ENCODE data around the gene ITCH. TPM values are rescaled to one million over a fixed set of nuclear protein-coding genes. Genes with fewer than 3 reads are reported as not detected.

Gene ITCH
- polyA plus RNA-seq, 1 donor from 2014 or later: 39.5 TPM

GRCh38 chr20:34374209-34374760 lies 11.2 kb downstream of the ITCH start:
- no peak overlapping the region for H2AFZ ChIP-seq (ENCODE audit: low read depth, low read length)
- TF ChIP-seq, protein P1, sequence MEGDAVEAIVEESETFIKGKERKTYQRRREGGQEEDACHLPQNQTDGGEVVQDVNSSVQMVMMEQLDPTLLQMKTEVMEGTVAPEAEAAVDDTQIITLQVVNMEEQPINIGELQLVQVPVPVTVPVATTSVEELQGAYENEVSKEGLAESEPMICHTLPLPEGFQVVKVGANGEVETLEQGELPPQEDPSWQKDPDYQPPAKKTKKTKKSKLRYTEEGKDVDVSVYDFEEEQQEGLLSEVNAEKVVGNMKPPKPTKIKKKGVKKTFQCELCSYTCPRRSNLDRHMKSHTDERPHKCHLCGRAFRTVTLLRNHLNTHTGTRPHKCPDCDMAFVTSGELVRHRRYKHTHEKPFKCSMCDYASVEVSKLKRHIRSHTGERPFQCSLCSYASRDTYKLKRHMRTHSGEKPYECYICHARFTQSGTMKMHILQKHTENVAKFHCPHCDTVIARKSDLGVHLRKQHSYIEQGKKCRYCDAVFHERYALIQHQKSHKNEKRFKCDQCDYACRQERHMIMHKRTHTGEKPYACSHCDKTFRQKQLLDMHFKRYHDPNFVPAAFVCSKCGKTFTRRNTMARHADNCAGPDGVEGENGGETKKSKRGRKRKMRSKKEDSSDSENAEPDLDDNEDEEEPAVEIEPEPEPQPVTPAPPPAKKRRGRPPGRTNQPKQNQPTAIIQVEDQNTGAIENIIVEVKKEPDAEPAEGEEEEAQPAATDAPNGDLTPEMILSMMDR (IDR thresholded peaks at IDR 0.05; ENCODE audit: poor library complexity, severe bottlenecking): no peak
- peaks cover 33% of the 10 kb centered on the region for H3K79me2 ChIP-seq (replicated peaks; ENCODE audit: insufficient read depth, low read length)
- H3F3A ChIP-seq (ENCODE audit: insufficient read depth, low read length, poor library complexity, severe bottlenecking): no peaks in the 10 kb centered on the region
- no peaks in the 10 kb centered on the region for H4K20me1 ChIP-seq (ENCODE audit: insufficient read depth)
- no peak overlapping the region for H3K4me2 ChIP-seq (ENCODE audit: low read length)
- H3K36me3 ChIP-seq (ENCODE audit: insufficient read depth, low read length): peaks cover 3% of the 10 kb centered on the region
- H3K27ac ChIP-seq (ENCODE audit: low read length): no peak overlapping the region
- H3K9me3 ChIP-seq (ENCODE audit: low read length): no peaks in the 10 kb centered on the region
- no peak overlapping the region for H3K4me3 ChIP-seq (ENCODE audit: low read length)
- no peak overlapping the region for H3K9ac ChIP-seq (ENCODE audit: low read length)
- H3K27me3 ChIP-seq (ENCODE audit: insufficient read depth, low read depth, low read length): no peaks in the 10 kb centered on the region
- H3K9me2 ChIP-seq (ENCODE audit: insufficient read depth, low read length): no peaks in the 10 kb centered on the region

DNA sequence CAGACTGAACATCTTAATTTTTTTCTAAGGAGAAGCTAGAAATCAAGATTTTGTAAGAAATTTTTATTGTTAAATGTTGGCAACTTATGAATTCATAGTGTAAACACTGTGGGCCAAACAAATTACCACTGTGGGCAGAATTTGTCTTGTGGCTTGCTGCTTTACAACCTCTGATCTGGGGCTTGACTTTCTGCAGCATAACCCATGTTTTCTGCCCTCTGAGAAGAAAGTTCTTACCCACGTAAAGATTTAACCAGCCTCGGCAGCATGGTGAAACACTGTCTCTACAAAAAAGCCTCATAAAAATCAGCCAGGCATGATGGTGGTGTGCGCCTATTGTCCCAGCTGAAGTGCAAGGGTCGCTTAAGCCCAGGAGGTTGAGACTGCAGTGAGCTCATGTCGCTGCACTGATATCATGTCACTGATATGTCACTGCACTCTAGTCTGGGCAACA lies 12.9 kb downstream of the ITCH start:
- H3K27me3 ChIP-seq (ENCODE audit: insufficient read depth, low read depth, low read length): no peaks in the 10 kb centered on the region
- H3K9me3 ChIP-seq (ENCODE audit: low read length): no peaks in the 10 kb centered on the region
- no peak for TF ChIP-seq EZH2 (IDR thresholded peaks at IDR 0.05; ENCODE audit: borderline replicate concordance, insufficient read depth, low read length, poor library complexity, severe bottlenecking)
- no peak for TF ChIP-seq POLR2AphosphoS5 (IDR thresholded peaks at IDR 0.05)
- no peak for TF ChIP-seq MXI1 (conservative IDR thresholded peaks at IDR 0.05; ENCODE audit: poor library complexity, severe bottlenecking)
- TF ChIP-seq RAD21 (conservative IDR thresholded peaks at IDR 0.05): no peak
- no peak for TF ChIP-seq TAF1 (IDR thresholded peaks at IDR 0.05; ENCODE audit: low read depth)
- no peak for TF ChIP-seq EP300 (conservative IDR thresholded peaks at IDR 0.05; ENCODE audit: poor library complexity, severe bottlenecking)
- TF ChIP-seq, protein P2, sequence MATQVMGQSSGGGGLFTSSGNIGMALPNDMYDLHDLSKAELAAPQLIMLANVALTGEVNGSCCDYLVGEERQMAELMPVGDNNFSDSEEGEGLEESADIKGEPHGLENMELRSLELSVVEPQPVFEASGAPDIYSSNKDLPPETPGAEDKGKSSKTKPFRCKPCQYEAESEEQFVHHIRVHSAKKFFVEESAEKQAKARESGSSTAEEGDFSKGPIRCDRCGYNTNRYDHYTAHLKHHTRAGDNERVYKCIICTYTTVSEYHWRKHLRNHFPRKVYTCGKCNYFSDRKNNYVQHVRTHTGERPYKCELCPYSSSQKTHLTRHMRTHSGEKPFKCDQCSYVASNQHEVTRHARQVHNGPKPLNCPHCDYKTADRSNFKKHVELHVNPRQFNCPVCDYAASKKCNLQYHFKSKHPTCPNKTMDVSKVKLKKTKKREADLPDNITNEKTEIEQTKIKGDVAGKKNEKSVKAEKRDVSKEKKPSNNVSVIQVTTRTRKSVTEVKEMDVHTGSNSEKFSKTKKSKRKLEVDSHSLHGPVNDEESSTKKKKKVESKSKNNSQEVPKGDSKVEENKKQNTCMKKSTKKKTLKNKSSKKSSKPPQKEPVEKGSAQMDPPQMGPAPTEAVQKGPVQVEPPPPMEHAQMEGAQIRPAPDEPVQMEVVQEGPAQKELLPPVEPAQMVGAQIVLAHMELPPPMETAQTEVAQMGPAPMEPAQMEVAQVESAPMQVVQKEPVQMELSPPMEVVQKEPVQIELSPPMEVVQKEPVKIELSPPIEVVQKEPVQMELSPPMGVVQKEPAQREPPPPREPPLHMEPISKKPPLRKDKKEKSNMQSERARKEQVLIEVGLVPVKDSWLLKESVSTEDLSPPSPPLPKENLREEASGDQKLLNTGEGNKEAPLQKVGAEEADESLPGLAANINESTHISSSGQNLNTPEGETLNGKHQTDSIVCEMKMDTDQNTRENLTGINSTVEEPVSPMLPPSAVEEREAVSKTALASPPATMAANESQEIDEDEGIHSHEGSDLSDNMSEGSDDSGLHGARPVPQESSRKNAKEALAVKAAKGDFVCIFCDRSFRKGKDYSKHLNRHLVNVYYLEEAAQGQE (IDR thresholded peaks at IDR 0.05; ENCODE audit: borderline replicate concordance): no peak
- TF ChIP-seq SMC3 (conservative IDR thresholded peaks at IDR 0.05; ENCODE audit: poor library complexity): no peak
- TF ChIP-seq, protein P1 (IDR thresholded peaks at IDR 0.05; ENCODE audit: poor library complexity, severe bottlenecking): no peak
- H3K4me3 ChIP-seq (ENCODE audit: low read length): no peak overlapping the region
- H3K27ac ChIP-seq (ENCODE audit: low read length): no peak overlapping the region
- no peaks in the 10 kb centered on the region for H3F3A ChIP-seq (ENCODE audit: insufficient read depth, low read length, poor library complexity, severe bottlenecking)
- no peak overlapping the region for H3K9ac ChIP-seq (ENCODE audit: low read length)
- no peaks in the 10 kb centered on the region for H4K20me1 ChIP-seq (ENCODE audit: insufficient read depth)
- H3K79me2 ChIP-seq (replicated peaks; ENCODE audit: insufficient read depth, low read length): peaks cover 37% of the 10 kb centered on the region
- no peak overlapping the region for H2AFZ ChIP-seq (ENCODE audit: low read depth, low read length)
- H3K9me2 ChIP-seq (ENCODE audit: insufficient read depth, low read length): no peaks in the 10 kb centered on the region
- peaks cover 3% of the 10 kb centered on the region for H3K36me3 ChIP-seq (ENCODE audit: insufficient read depth, low read length)
- H3K4me2 ChIP-seq (ENCODE audit: low read length): no peak overlapping the region

Measured in neural cell (in vitro differentiated cells).